ENCODE results near the gene TTC7B. TPM values are rescaled to one million over a fixed set of nuclear protein-coding genes. Genes with fewer than 3 reads are reported as not detected.
A peak's percentile ranks its signal among the peaks of the same experiment; 100 is the strongest.

The TTC7B gene
- total and polyA plus RNA-seq, 2 experiments from 2014 or later: 7.9 to 28.6 TPM

GRCh38 chr14:90661866-90662265, 154.4 kb downstream of the TTC7B start:
- H3K36me3 ChIP-seq (ENCODE audit: insufficient read depth): no peaks in the 10 kb centered on the region
- H3K9me2 ChIP-seq (ENCODE audit: insufficient read depth): no peaks in the 10 kb centered on the region
- Mint-ChIP-seq H3K27ac (no peak overlapping the region), H3K4me3 (no peak overlapping the region), H3K36me3 (ENCODE audit: low read depth) (no peaks in the 10 kb centered on the region), H3K9me3 (no peaks in the 10 kb centered on the region), H3K4me1 (peaks cover 29% of the 10 kb centered on the region), H3K27me3 (ENCODE audit: insufficient read depth, low read depth, poor library complexity) (peaks cover 9% of the 10 kb centered on the region)
- no peak for TF ChIP-seq REST (IDR thresholded peaks at IDR 0.05; ENCODE audit: unreplicated experiment)
- no peak for TF ChIP-seq EZH2 (IDR thresholded peaks at IDR 0.05; ENCODE audit: low read depth, unreplicated experiment)
- no peak for TF ChIP-seq ZNF462 (CRISPR knock-in tag; IDR thresholded peaks at IDR 0.05)
- TF ChIP-seq ETS1 (IDR thresholded peaks at IDR 0.05): no peak
- no peak for TF ChIP-seq ZNF114 (CRISPR knock-in tag; IDR thresholded peaks at IDR 0.05)
- no peak for TF ChIP-seq ZNF331 (CRISPR knock-in tag; IDR thresholded peaks at IDR 0.05; ENCODE audit: low read depth)
- TF ChIP-seq NANOG (IDR thresholded peaks at IDR 0.05; ENCODE audit: borderline replicate concordance): no peak; the same call in 1 of the 2 replicates
- TF ChIP-seq JUNB (IDR thresholded peaks at IDR 0.05; ENCODE audit: unreplicated experiment): no peak
- TF ChIP-seq EZH2phosphoT487 (IDR thresholded peaks at IDR 0.05; ENCODE audit: unreplicated experiment): no peak
- TF ChIP-seq POLR2AphosphoS5 (IDR thresholded peaks at IDR 0.05; ENCODE audit: low read depth): no peak
- no peak for TF ChIP-seq CTCF (conservative IDR thresholded peaks at IDR 0.05; ENCODE audit: low read depth in 2 of 2)
- TF ChIP-seq CREB1 (CRISPR knock-in tag; IDR thresholded peaks at IDR 0.05; ENCODE audit: low read depth): no peak
- no peak for TF ChIP-seq STAT1 (IDR thresholded peaks at IDR 0.05; ENCODE audit: unreplicated experiment)
- peaks cover 25% of the 10 kb centered on the region for H3K4me1 ChIP-seq (ENCODE audit: insufficient read depth)
- H2AFZ ChIP-seq: no peak overlapping the region
- ATAC-seq (peak; percentile 45), DNase-seq (ENCODE audit: low spot score) (peak; percentile 45)
- H4K20me1 ChIP-seq (replicated peaks; ENCODE audit: insufficient read depth): no peaks in the 10 kb centered on the region
- H3K27me3 ChIP-seq (ENCODE audit: insufficient read depth): no peaks in the 10 kb centered on the region
- H3K4me2 ChIP-seq: 0 out of 2 replicates have a peak overlapping the region, but pooled peaks have one; percentile 1
- H3K4me3 ChIP-seq: no peak overlapping the region
- no peaks in the 10 kb centered on the region for H3F3A ChIP-seq (replicated peaks; ENCODE audit: low read depth)
- H3K27ac ChIP-seq (ENCODE audit: low read depth): peak overlapping the region; percentile 1; the same call in 1 of the 2 replicates
- H3K79me2 ChIP-seq (replicated peaks; ENCODE audit: insufficient read depth): no peaks in the 10 kb centered on the region

Measured in GM23338 (cell line).